SK-N-SH treated with all-trans-retinoic acid at 6 μM for 48 hours (cell line): ENCODE data around the gene LCN6.

Experiments used
- ARNTL ChIP-seq: fragments of 450-650 bp; formaldehyde crosslinking; IDR thresholded peaks from 2 replicates; pipeline ENCODE4 v1.5.0; 2020; ENCODE audit warnings: low read depth, mild to moderate bottlenecking, moderate library complexity, borderline replicate concordance
- GLIS3 ChIP-seq: fragments of 250-450 bp; sonication (Bioruptor Pico); IDR thresholded peaks from 2 replicates; pipeline ENCODE4 v1.5.0; 2020; ENCODE audit warnings: mild to moderate bottlenecking, moderate library complexity
- ISL1 ChIP-seq: fragments of 250-450 bp; sonication (Bioruptor Pico); IDR thresholded peaks from 2 replicates; pipeline ENCODE4 v2.1.2; 2022; ENCODE audit warnings: mild to moderate bottlenecking, moderate library complexity
- SNAI2 ChIP-seq: fragments of 250-450 bp; sonication (Bioruptor Pico); IDR thresholded peaks from 2 replicates; pipeline ENCODE4 v1.5.0; 2020; ENCODE audit warnings: mild to moderate bottlenecking, moderate library complexity
- TCF4 ChIP-seq: fragments of 250-450 bp; sonication (Bioruptor Pico); IDR thresholded peaks from 2 replicates; pipeline ENCODE4 v1.8.0; 2021; ENCODE audit warnings: mild to moderate bottlenecking, moderate library complexity, borderline replicate concordance
- TOX ChIP-seq: fragments of 250-450 bp; sonication (Bioruptor Pico); IDR thresholded peaks from 2 replicates; pipeline ENCODE4 v1.8.0; 2021; ENCODE audit warnings: mild to moderate bottlenecking, moderate library complexity, borderline replicate concordance
- ZFP3 ChIP-seq: fragments of 250-450 bp; sonication (Bioruptor Pico); IDR thresholded peaks from 2 replicates; pipeline ENCODE4 v1.5.0; 2020; ENCODE audit warnings: mild to moderate bottlenecking, moderate library complexity
- ZFP30 ChIP-seq: fragments of 450-650 bp; formaldehyde crosslinking; IDR thresholded peaks from 2 replicates; pipeline ENCODE4 v1.5.0; 2022; ENCODE audit warnings: mild to moderate bottlenecking, moderate library complexity
- ZNF565 ChIP-seq: fragments of 450-650 bp; formaldehyde crosslinking; conservative IDR thresholded peaks from 2 replicates; pipeline ENCODE4 v1.5.0; 2020; ENCODE audit warnings: low read depth, mild to moderate bottlenecking, moderate library complexity
- ZNF8 ChIP-seq: fragments of 450-650 bp; formaldehyde crosslinking; IDR thresholded peaks from 2 replicates; pipeline ENCODE4 v1.5.0; 2020; ENCODE audit warnings: mild to moderate bottlenecking, moderate library complexity
- TF ChIP-seq, protein P1 (sequence below): fragments of 250-450 bp; sonication (Bioruptor Pico); IDR thresholded peaks from 2 replicates; pipeline ENCODE4 v1.8.0; 2020; ENCODE audit warnings: mild to moderate bottlenecking, moderate library complexity, borderline replicate concordance

DNA sequence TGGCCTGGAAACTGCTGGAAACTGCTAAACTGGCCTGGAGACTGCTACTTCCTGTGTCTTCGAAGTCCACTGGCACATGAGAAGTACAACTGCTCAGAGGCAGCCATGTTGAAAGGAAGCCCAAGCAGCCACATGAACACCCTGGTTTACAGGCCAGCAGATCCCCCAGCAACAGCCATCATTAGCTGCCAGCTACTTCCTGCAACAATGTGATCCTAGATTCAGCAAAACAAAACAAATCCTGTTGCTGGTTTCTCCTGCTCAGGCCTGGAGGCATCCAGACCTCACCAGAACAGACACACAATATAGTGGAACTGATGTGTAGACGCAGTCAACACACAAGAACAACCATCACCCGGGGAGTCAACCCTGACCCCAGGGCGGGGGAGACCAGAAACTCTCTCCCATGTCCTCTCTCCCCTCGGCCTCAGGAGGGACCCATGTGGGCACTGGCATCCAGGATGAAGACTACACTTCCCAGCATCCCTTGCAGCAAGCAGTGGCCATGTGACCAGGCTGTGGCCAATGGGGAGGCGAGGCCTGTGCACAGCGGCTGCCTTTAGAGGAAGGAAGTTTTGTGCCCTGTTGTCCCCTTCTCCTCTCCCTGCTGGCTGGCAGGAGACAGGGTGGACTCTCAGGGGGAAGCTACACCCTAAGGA, 25.2 kb upstream of the LCN6 start:
- TF ChIP-seq ZFP3 (CRISPR knock-in tag) = no peak
- TF ChIP-seq ZFP30 (CRISPR knock-in tag) = no peak
- TF ChIP-seq, protein P1, sequence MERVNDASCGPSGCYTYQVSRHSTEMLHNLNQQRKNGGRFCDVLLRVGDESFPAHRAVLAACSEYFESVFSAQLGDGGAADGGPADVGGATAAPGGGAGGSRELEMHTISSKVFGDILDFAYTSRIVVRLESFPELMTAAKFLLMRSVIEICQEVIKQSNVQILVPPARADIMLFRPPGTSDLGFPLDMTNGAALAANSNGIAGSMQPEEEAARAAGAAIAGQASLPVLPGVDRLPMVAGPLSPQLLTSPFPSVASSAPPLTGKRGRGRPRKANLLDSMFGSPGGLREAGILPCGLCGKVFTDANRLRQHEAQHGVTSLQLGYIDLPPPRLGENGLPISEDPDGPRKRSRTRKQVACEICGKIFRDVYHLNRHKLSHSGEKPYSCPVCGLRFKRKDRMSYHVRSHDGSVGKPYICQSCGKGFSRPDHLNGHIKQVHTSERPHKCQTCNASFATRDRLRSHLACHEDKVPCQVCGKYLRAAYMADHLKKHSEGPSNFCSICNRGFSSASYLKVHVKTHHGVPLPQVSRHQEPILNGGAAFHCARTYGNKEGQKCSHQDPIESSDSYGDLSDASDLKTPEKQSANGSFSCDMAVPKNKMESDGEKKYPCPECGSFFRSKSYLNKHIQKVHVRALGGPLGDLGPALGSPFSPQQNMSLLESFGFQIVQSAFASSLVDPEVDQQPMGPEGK (CRISPR knock-in tag) = no peak
- no peak for TF ChIP-seq GLIS3 (CRISPR knock-in tag)
- no peak for TF ChIP-seq TCF4 (CRISPR knock-in tag)
- TF ChIP-seq ZNF8 = no peak
- no peak for TF ChIP-seq ARNTL (CRISPR knock-in tag)
- peak; percentile 99 for TF ChIP-seq ZNF565 (CRISPR knock-in tag)
- no peak for TF ChIP-seq SNAI2 (CRISPR knock-in tag)
- TF ChIP-seq TOX (CRISPR knock-in tag) = no peak
- no peak for TF ChIP-seq ISL1
